Hepatocyte (in vitro differentiated cells): ENCODE results near the gene HJURP.

Source experiments
- EZH2 ChIP-seq: fragments of 200-600 bp; sonication (generic); IDR thresholded peaks from 2 replicates; pipeline ENCODE4 v1.6.1; 2016; ENCODE audit warnings: antibody characterized with exemption, mild to moderate bottlenecking, borderline replicate concordance
- TF ChIP-seq, protein P1 (sequence below): fragments of 200-600 bp; sonication (generic); IDR thresholded peaks from 2 replicates; pipeline ENCODE4 v1.5.1; 2016; ENCODE audit warnings: antibody characterized with exemption, mild to moderate bottlenecking; ENCODE audit not compliant: poor library complexity

DNA sequence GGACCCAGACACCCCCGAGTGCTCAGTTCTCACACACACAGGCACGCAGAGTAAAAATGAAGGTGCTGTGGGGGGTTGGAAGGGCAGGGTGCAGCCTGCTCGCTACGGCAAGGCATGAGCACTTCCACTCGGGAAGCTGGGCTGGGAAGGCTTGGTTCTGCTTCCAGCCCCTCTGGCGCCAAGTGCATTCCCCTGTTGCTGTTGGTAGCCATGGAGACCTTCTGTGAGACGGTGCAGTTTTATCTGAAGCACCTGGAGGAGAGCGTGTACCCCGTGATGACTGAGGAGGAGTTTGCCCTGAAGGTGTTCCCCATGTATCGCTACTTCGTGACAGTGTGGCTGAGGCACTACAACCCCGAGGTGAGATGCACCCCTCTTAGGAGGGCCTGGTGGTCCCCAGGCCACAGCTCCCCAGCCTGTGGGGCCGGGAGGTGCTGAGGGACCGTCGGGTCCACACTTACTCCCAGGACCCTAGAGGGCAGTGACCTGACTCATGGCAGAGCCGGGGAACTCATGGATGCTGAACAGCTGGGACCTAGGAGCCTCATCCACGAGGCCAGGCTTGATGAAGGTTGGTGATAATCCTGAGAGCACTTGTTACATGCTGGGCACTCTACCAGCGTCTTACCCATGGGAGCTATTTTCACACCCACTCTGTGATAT is 60.7 kb downstream of the HJURP start:
- TF ChIP-seq, protein P1, sequence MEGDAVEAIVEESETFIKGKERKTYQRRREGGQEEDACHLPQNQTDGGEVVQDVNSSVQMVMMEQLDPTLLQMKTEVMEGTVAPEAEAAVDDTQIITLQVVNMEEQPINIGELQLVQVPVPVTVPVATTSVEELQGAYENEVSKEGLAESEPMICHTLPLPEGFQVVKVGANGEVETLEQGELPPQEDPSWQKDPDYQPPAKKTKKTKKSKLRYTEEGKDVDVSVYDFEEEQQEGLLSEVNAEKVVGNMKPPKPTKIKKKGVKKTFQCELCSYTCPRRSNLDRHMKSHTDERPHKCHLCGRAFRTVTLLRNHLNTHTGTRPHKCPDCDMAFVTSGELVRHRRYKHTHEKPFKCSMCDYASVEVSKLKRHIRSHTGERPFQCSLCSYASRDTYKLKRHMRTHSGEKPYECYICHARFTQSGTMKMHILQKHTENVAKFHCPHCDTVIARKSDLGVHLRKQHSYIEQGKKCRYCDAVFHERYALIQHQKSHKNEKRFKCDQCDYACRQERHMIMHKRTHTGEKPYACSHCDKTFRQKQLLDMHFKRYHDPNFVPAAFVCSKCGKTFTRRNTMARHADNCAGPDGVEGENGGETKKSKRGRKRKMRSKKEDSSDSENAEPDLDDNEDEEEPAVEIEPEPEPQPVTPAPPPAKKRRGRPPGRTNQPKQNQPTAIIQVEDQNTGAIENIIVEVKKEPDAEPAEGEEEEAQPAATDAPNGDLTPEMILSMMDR: no peak
- no peak for TF ChIP-seq EZH2
